Panc1 (cell line): ENCODE results near the gene FPGS. TPM values are rescaled to one million over a fixed set of nuclear protein-coding genes. Genes with fewer than 3 reads are reported as not detected.
"Not testable (repeated sequence)": the region's sequence is repeated elsewhere in the genome, so short reads cannot be mapped to it uniquely, and the experiment has no call there.

Experiments
- ATAC-seq: fragments of 200-7000 bp; cut with Tn5 transposase; 2 replicates; pipeline ENCODE4 v1.9.1; 2020; ENCODE audit warnings: mild to moderate bottlenecking, moderate library complexity
- BruUV-seq: library from RNA; stranded (reverse); fragments of 400-500 nt; replicated peaks from 2 replicates; lab custom pipeline; 2021; lab: Mats Ljungman, UMichigan
- CTCF ChIA-PET: fragments of 300-600 bp; sonication (Branson Sonifier 250); formaldehyde crosslinking; loops from one replicate; lab custom pipeline; 2022; ENCODE audit warnings: antibody characterized with exemption; lab: Charles Lee
- POLR2A ChIA-PET: fragments of 300-600 bp; sonication (Branson Sonifier 250); formaldehyde crosslinking; loops from one replicate; lab custom pipeline; 2022; ENCODE audit warnings: antibody characterized with exemption; lab: Charles Lee
- DNase-seq: peaks from one replicate; pipeline ENCODE4 v3.0.0-alpha.2; 2010; ENCODE audit warnings: low read depth, low spot score
- H3K27ac ChIP-seq: 2 replicates; pipeline ENCODE4 v1.5.1; 2011; ENCODE audit warnings: mild to moderate bottlenecking, low read length, inconsistent platforms
- H3K27me3 ChIP-seq: fragments of 200-500 bp; sonication (Bioruptor generic); 2 replicates; pipeline ENCODE4 v1.6.0; 2014; ENCODE audit warnings: low read length, inconsistent platforms; ENCODE audit not compliant: control insufficient read depth, insufficient read depth
- H3K36me3 ChIP-seq: fragments of 200-500 bp; sonication (Bioruptor generic); 2 replicates; pipeline ENCODE4 v1.5.1; 2014; ENCODE audit warnings: inconsistent platforms, mild to moderate bottlenecking, low read length, moderate library complexity; ENCODE audit not compliant: control insufficient read depth, insufficient read depth
- H3K4me1 ChIP-seq: 2 replicates; pipeline ENCODE4 v1.5.1; 2011; ENCODE audit warnings: inconsistent platforms, mild to moderate bottlenecking, low read length, moderate library complexity; ENCODE audit not compliant: control insufficient read depth, insufficient read depth
- H3K4me3 ChIP-seq, 2 experiments: 2 replicates each; pipeline ENCODE4 v1.5.1; 2011 to 2012; ENCODE audit warnings: low read depth in 2 of 2, low read length in 2 of 2, mild to moderate bottlenecking in 2 of 2, inconsistent platforms in 1 of 2, moderate library complexity in 1 of 2
- H3K9me3 ChIP-seq: fragments of 200-500 bp; sonication (Bioruptor generic); 2 replicates; pipeline ENCODE4 v1.5.1; 2014; ENCODE audit warnings: low read depth, mild to moderate bottlenecking, inconsistent platforms, low read length, moderate library complexity; ENCODE audit not compliant: control insufficient read depth, insufficient read depth
- CTCF ChIP-seq: fragments of 450-650 bp; IDR thresholded peaks from 2 replicates; pipeline ENCODE4 v1.5.1; 2017; ENCODE audit warnings: mild to moderate bottlenecking
- POLR2AphosphoS5 ChIP-seq: IDR thresholded peaks from 2 replicates; pipeline ENCODE4 v1.6.1; 2012; ENCODE audit warnings: mild to moderate bottlenecking, low read depth, low read length, moderate library complexity
- SIN3A ChIP-seq: IDR thresholded peaks from 2 replicates; pipeline ENCODE4 v1.6.1; 2012; ENCODE audit warnings: low read depth, mild to moderate bottlenecking, low read length, moderate library complexity, borderline replicate concordance; ENCODE audit not compliant: insufficient read depth
- TCF7L2 ChIP-seq: IDR thresholded peaks from 2 replicates; pipeline ENCODE4 v1.6.1; 2011; ENCODE audit warnings: mild to moderate bottlenecking, low read depth, low read length, inconsistent platforms
- in situ Hi-C: cut with HindIII; loops from 2 replicates; pipeline ENCODE4 v1.10.0; 2016; ENCODE audit warnings: low sequenced_read_pairs, low pct_unique_long_range_greater_than_20kb
- intact Hi-C: fragments of 100-400 bp; cut with micrococcal nuclease; formaldehyde crosslinking; loops from one replicate; pipeline ENCODE4 v1.10.0; 2022; ENCODE audit not compliant: unreplicated experiment
- total RNA-seq: library from RNA; stranded (reverse); gene quantifications from one replicate; pipeline ENCODE4 v1.2.1, GENCODE V29; 2021; ENCODE audit not compliant: unreplicated experiment
- TF ChIP-seq, protein P1 (sequence below), 2 experiments: IDR thresholded peaks; 2 replicates each; pipeline ENCODE4 v1.6.1; 2011 to 2012; ENCODE audit warnings: low read depth in 2 of 2, control low read depth in 1 of 2, low read length in 1 of 2, mild to moderate bottlenecking in 1 of 2, moderate library complexity in 1 of 2; ENCODE audit not compliant: insufficient read depth in 1 of 2

FPGS gene
- total RNA-seq, 1 experiment from 2014 or later: 56.5 TPM

DNA sequence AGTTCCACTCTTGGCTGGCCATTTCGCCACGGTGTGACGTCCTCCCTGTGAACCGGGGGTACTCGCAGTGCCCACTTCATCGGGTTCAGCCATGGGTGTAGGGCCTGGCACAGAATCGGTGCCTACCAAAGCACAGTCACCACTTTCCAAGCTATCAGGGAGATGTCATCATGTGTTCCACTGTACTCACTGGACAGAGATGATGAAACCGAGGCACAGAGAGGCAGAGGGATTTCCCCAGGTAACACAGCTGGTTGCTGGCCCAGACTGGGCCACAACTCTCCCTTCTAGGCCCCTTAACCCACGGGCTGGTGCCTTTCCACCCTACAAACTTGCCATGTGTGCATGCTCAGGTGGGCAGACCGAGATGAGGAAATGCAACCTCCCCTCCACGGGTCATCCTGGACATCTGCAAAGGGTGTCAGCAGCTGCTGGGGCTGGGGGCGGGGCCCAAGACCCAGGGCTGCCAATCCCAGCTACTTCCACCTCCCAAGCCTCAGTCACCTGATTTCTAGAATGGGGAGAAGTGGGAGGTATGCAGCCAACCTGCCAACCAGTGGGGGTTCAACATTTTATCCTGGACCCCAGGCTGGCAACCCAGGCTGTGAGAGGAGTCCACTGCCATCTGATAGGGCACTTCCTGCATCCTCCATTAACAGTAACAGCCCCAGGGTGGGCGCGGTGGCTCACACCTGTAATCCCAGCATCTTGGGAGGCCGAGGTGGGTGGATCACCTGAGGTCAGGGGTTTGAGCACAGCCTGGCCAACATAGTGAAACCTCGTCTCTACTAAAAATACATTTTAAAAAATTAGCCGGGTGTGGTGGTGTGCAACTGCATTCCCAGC lies 23.3 kb upstream of the FPGS start:
- in situ Hi-C loops (no loop called here), intact Hi-C loops (no loop called here)
- Histone ChIP-seq H3K36me3 (no peaks in the 10 kb centered on the region), H3K27ac (peak overlapping the region; percentile 29; the same call in 1 of the 2 replicates), H3K4me1 (no peaks in the 10 kb centered on the region; the same call in 1 of the 2 replicates), H3K27me3 (no peaks in the 10 kb centered on the region), H3K4me3 (no peak overlapping the region), H3K9me3 (no peaks in the 10 kb centered on the region)
- POLR2A ChIA-PET: no interaction called here
- ATAC-seq (peak; percentile 27; the same call in 1 of the 2 replicates), DNase-seq (no peak)
- CTCF ChIA-PET: no interaction called here
- BruUV-seq: no TSS peak
- TF ChIP-seq SIN3A (no peak), CTCF (no peak), TCF7L2 (no peak), POLR2AphosphoS5 (no peak)
- TF ChIP-seq, protein P1, sequence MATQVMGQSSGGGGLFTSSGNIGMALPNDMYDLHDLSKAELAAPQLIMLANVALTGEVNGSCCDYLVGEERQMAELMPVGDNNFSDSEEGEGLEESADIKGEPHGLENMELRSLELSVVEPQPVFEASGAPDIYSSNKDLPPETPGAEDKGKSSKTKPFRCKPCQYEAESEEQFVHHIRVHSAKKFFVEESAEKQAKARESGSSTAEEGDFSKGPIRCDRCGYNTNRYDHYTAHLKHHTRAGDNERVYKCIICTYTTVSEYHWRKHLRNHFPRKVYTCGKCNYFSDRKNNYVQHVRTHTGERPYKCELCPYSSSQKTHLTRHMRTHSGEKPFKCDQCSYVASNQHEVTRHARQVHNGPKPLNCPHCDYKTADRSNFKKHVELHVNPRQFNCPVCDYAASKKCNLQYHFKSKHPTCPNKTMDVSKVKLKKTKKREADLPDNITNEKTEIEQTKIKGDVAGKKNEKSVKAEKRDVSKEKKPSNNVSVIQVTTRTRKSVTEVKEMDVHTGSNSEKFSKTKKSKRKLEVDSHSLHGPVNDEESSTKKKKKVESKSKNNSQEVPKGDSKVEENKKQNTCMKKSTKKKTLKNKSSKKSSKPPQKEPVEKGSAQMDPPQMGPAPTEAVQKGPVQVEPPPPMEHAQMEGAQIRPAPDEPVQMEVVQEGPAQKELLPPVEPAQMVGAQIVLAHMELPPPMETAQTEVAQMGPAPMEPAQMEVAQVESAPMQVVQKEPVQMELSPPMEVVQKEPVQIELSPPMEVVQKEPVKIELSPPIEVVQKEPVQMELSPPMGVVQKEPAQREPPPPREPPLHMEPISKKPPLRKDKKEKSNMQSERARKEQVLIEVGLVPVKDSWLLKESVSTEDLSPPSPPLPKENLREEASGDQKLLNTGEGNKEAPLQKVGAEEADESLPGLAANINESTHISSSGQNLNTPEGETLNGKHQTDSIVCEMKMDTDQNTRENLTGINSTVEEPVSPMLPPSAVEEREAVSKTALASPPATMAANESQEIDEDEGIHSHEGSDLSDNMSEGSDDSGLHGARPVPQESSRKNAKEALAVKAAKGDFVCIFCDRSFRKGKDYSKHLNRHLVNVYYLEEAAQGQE (IDR thresholded peaks at IDR 0.05; ENCODE audit: insufficient read depth in 1 of 2, low read depth in 2 of 2, low read length in 1 of 2): no peak

DNA sequence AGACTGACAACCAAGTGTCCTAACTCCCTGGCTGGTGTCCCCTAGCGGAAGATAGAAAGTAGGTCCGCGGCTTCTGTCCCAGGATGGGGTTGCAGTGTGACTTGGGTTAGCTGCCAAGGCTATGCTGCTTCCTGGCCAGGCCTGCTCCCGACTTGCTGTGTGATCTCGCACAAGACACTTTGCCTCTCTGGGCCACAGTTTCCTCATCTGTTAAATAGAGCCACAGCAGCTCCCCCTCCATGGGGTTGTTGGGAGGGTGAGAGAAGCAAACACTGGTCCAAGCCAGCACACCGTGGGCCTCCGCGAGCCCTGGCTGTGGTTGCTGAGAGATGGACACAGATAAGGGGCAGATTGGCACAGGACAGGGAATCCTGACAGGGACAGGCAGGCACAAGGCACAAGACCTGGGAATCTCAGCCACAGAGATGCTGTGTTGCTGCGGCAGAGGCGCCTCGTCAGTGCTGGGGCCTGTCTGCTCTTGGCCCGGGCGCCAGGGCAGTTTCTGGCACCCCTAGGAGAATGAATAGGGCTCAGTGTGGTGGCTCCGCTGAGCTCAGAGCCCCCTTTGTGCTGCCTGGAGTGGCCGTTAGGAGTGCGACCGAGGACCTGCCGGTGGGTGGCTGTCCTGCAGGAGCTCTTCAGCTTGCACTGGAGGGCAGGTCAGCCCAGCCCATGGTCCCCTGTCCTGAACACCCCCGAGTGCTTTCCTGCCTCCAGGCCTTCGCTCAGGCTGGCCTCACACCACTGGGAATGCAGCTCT lies 22.4 kb upstream of the FPGS start:
- intact Hi-C loops: no loop called here
- ATAC-seq: no peak
- Histone ChIP-seq H3K9me3 (no peaks in the 10 kb centered on the region), H3K4me3 (no peak overlapping the region), H3K27ac (no peak overlapping the region), H3K27me3 (no peaks in the 10 kb centered on the region), H3K36me3 (no peaks in the 10 kb centered on the region), H3K4me1 (no peaks in the 10 kb centered on the region; the same call in 1 of the 2 replicates)
- DNase-seq: no peak
- ChIA-PET POLR2A (no interaction called here), CTCF (no interaction called here)
- TF ChIP-seq POLR2AphosphoS5: no peak
- no peak for TF ChIP-seq CTCF
- TF ChIP-seq SIN3A: no peak
- TF ChIP-seq, protein P1 (IDR thresholded peaks at IDR 0.05; ENCODE audit: insufficient read depth in 1 of 2, low read depth in 2 of 2, low read length in 1 of 2): no peak
- no peak for TF ChIP-seq TCF7L2
- no TSS peak for BruUV-seq
- in situ Hi-C loops: no loop called here

DNA sequence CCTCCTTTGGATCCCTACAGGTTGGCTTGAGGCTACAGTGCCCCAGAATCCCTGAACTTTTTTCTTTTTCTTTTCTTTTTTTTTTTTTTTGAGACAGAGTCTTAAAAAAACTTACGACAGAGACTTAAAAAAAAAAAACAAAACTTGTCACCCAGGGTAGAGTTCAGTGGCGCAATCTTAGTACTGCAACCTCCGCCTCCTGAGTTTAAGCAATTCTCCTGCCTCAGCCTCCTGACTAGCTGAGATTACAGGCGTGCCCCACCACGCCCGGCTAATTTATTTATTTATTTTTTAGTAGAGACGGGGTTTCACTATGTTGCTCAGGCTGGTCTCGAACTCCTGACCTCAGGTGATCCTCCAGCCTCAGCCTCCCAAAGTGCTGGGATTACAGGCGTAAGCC lies 21.8 kb upstream of the FPGS start:
- intact Hi-C loops: not testable (repeated sequence)

More for the DNA sequence above, 21.8 kb upstream of the FPGS start:
- H3K27ac ChIP-seq, in situ Hi-C loops, POLR2A ChIA-PET, CTCF ChIA-PET, H3K9me3 ChIP-seq, H3K27me3 ChIP-seq, DNase-seq, ATAC-seq, BruUV-seq, H3K36me3 ChIP-seq, H3K4me3 ChIP-seq, H3K4me1 ChIP-seq: not testable (repeated sequence)
